Keratinocyte (primary cell): ENCODE data around the gene IFT25. TPM values are rescaled to one million over a fixed set of nuclear protein-coding genes. Genes with fewer than 3 reads are reported as not detected.

ENCODE experiments used
- DNase-seq: peaks from one replicate; pipeline ENCODE4 v3.0.0-alpha.2; 2011; ENCODE audit warnings: low read depth, missing footprints, low spot score
- FAIRE-seq: peaks from 2 replicates; lab custom pipeline; 2011; peaks lifted over from hg19 to GRCh38; lab: Jason Lieb, UNC
- H2AFZ ChIP-seq: 2 replicates; pipeline ENCODE4 v1.6.0; 2012; ENCODE audit warnings: low read length, control low read depth, inconsistent platforms; ENCODE audit not compliant: control insufficient read depth
- H3K27ac ChIP-seq: 2 replicates; pipeline ENCODE4 v1.5.1; 2011; ENCODE audit warnings: low read length; ENCODE audit not compliant: control insufficient read depth, insufficient read depth
- H3K27me3 ChIP-seq: 3 replicates; pipeline ENCODE4 v1.6.0; 2011; ENCODE audit warnings: low read length; ENCODE audit not compliant: control insufficient read depth, insufficient read depth; ENCODE audit errors: extremely low read depth
- H3K36me3 ChIP-seq, 2 experiments: 2 replicates in 1 of 2; 3 replicates in 1 of 2; pipeline ENCODE4 v1.5.1; 2011; ENCODE audit warnings: low read length in 2 of 2, mild to moderate bottlenecking in 1 of 2; ENCODE audit not compliant: control insufficient read depth in 2 of 2, insufficient read depth in 2 of 2; ENCODE audit errors: extremely low read depth in 1 of 2
- H3K4me1 ChIP-seq: 3 replicates; pipeline ENCODE4 v1.5.1; 2011; ENCODE audit warnings: low read length; ENCODE audit not compliant: control insufficient read depth, insufficient read depth; ENCODE audit errors: extremely low read depth
- H3K4me2 ChIP-seq: 3 replicates; pipeline ENCODE4 v1.6.0; 2011; ENCODE audit warnings: low read depth, low read length; ENCODE audit not compliant: control insufficient read depth, insufficient read depth; ENCODE audit errors: extremely low read depth
- H3K4me3 ChIP-seq, 3 experiments: fragments of 200-600 bp in 1 of 3; sonication (generic) in 1 of 3; 2 replicates in 2 of 3; 3 replicates in 1 of 3; pipeline ENCODE4 v1.5.1; 2011 to 2016; ENCODE audit warnings: low read length in 3 of 3, mild to moderate bottlenecking in 3 of 3, control low read depth in 2 of 3, inconsistent platforms in 1 of 3, low read depth in 1 of 3, mixed read lengths in 1 of 3, mixed run types in 1 of 3, moderate library complexity in 1 of 3; ENCODE audit not compliant: control insufficient read depth in 2 of 3, insufficient read depth in 2 of 3; ENCODE audit errors: extremely low read depth in 1 of 3
- H3K79me2 ChIP-seq: 2 replicates; pipeline ENCODE4 v1.6.0; 2012; ENCODE audit warnings: low read length; ENCODE audit not compliant: control insufficient read depth, insufficient read depth
- H3K9ac ChIP-seq: 3 replicates; pipeline ENCODE4 v1.6.0; 2011; ENCODE audit warnings: low read length; ENCODE audit not compliant: control insufficient read depth, insufficient read depth; ENCODE audit errors: extremely low read depth
- H3K9me1 ChIP-seq: 3 replicates; pipeline ENCODE4 v1.6.0; 2011; ENCODE audit warnings: low read length; ENCODE audit not compliant: control insufficient read depth, insufficient read depth; ENCODE audit errors: extremely low read depth
- H3K9me3 ChIP-seq: 2 replicates; pipeline ENCODE4 v1.5.1; 2012; ENCODE audit warnings: low read depth, low read length; ENCODE audit not compliant: control insufficient read depth
- H4K20me1 ChIP-seq: 3 replicates; pipeline ENCODE4 v1.6.0; 2011; ENCODE audit warnings: low read length; ENCODE audit not compliant: control insufficient read depth, insufficient read depth; ENCODE audit errors: extremely low read depth
- EZH2 ChIP-seq: IDR thresholded peaks from one replicate; pipeline ENCODE4 v1.6.1; 2012; ENCODE audit warnings: inconsistent platforms, mild to moderate bottlenecking, low read length, moderate library complexity
- dilution Hi-C: fragments of 300-500 bp; cut with MboI; formaldehyde crosslinking; loops from one replicate; pipeline ENCODE4 v1.7.0; 2020; ENCODE audit warnings: low sequenced_read_pairs; ENCODE audit not compliant: extremely low pct_ligation_motif_present
- polyA plus RNA-seq, 5 experiments: library from polyadenylated mRNA; depleted of rRNA in 3 of 5; stranded (reverse) in 3 of 5; stranded (forward) in 1 of 5; unstranded in 1 of 5; fragments of >200 nt; gene quantifications; 1 replicate in 1 of 5; 2 replicates in 3 of 5; 3 replicates in 1 of 5; pipeline versions ENCODE4 v1.2.1 to v1.2.3, GENCODE V29; 2011 to 2012; ENCODE audit warnings: missing spikeins in 2 of 5, low read depth in 1 of 5, low replicate concordance in 1 of 5
- TF ChIP-seq, protein P1 (sequence below), 3 experiments: IDR thresholded peaks in 1 of 3; conservative IDR thresholded peaks in 1 of 3; optimal IDR thresholded peaks in 1 of 3; 2 replicates in 2 of 3; 3 replicates in 1 of 3; pipeline versions ENCODE3 to v1.5.1; 2011; ENCODE audit warnings: low read length in 3 of 3, mild to moderate bottlenecking in 3 of 3, moderate library complexity in 2 of 3, control low read depth in 1 of 3, inconsistent platforms in 1 of 3; ENCODE audit not compliant: insufficient read depth in 2 of 3; ENCODE audit errors: extremely low read depth in 1 of 3

The IFT25 gene
- polyA plus RNA-seq, 1 donor (not counting 4 experiments of a cell fraction or from before 2014, with no cell fraction given): 64.3 TPM

DNA sequence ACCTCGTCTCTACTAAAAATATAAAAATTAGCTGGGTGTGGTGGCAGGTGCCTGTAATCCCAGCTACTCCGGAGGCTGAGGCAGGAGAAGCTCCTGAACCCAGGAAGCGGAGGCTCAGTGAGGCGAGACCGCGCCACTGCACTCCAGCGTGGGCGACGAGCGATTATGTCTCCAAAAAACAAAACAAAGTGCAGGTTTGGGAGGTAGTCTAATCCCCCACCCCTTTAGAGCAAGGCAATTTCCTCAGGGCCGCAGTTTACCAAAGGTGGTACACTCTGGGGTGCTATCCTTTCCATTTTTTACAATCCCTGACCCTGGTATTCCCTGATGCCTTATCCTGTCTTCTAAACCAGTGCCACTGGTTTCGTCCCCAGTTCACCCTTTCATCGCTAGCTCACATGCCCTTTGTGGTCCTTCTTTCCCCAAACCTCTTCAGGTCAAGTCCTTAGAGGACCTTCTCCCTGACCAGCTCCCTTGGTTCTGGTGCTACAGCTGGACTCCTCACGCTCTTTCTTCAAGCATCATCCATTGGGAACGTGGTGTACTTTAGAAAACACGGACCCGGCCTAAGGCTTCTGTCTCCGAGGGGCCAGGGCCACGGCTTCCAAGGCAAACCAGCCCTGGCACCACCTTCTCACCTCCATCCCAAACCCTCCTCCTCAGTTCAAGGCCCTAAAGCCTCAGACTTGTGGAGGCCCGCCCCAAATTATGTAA, 873 bp downstream of the IFT25 start:
- no peaks in the 10 kb centered on the region for H3K9me1 ChIP-seq
- H3K4me1 ChIP-seq: peaks cover 29% of the 10 kb centered on the region
- no peaks in the 10 kb centered on the region for H3K9me3 ChIP-seq
- H3K4me2 ChIP-seq: peak overlapping the region; percentile 98
- TF ChIP-seq, protein P1, sequence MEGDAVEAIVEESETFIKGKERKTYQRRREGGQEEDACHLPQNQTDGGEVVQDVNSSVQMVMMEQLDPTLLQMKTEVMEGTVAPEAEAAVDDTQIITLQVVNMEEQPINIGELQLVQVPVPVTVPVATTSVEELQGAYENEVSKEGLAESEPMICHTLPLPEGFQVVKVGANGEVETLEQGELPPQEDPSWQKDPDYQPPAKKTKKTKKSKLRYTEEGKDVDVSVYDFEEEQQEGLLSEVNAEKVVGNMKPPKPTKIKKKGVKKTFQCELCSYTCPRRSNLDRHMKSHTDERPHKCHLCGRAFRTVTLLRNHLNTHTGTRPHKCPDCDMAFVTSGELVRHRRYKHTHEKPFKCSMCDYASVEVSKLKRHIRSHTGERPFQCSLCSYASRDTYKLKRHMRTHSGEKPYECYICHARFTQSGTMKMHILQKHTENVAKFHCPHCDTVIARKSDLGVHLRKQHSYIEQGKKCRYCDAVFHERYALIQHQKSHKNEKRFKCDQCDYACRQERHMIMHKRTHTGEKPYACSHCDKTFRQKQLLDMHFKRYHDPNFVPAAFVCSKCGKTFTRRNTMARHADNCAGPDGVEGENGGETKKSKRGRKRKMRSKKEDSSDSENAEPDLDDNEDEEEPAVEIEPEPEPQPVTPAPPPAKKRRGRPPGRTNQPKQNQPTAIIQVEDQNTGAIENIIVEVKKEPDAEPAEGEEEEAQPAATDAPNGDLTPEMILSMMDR (optimal IDR thresholded peaks at IDR 0.05 in 1 of 3, IDR thresholded peaks at IDR 0.05 in 1 of 3, conservative IDR thresholded peaks at IDR 0.05 in 1 of 3; ENCODE audit: extremely low read depth in 1 of 3, insufficient read depth in 2 of 3, low read length in 3 of 3): no peak
- TF ChIP-seq EZH2: no peak
- no peak for FAIRE-seq
- no peaks in the 10 kb centered on the region for H3K27me3 ChIP-seq
- H4K20me1 ChIP-seq: no peaks in the 10 kb centered on the region
- peak overlapping the region; percentile 73 for H3K27ac ChIP-seq
- H3K4me3 ChIP-seq: peak overlapping the region; percentile 79 to 90 (median 84)
- peaks cover 3 to 9% of the 10 kb centered on the region in 2 experiments for H3K36me3 ChIP-seq
- peak overlapping the region; percentile 85 for H3K9ac ChIP-seq
- H3K79me2 ChIP-seq: peaks cover 46% of the 10 kb centered on the region
- no peak for DNase-seq
- dilution Hi-C loops: no loop called here
- peak overlapping the region; percentile 93 for H2AFZ ChIP-seq

DNA sequence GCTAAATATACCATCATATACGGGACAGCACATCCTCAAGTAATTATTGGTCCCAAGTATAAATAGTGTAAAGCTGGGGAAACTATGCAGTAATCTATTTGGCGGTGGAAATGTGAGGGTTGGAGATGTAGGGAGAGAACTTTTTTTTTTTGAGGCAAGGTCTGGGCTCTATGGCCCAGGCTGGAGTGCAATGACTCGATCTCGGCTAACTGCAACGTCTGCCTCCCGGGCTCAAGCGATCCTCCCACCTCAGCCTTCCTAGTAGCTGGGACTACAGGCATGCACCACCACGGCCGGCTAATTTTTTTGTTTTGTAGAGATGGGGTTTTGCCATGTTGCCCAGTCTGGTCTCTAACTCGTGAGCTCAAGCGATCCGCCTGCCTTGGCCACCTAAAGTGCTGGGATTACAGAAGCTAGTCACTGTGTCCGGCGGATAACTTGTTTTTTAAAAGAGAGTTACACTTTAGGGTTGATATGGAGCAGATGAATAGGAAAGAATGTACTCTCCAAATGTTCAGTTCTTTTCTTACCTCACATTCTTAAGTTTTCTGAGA, 1.9 kb downstream of the IFT25 start:
- no peak overlapping the region for H3K4me2 ChIP-seq
- no peak overlapping the region for H3K9ac ChIP-seq
- dilution Hi-C loops: no loop called here
- no peaks in the 10 kb centered on the region for H3K9me1 ChIP-seq
- FAIRE-seq (no peak), DNase-seq (no peak)
- no peak overlapping the region for H3K27ac ChIP-seq
- peaks cover 0 to 4% of the 10 kb centered on the region in 2 experiments for H3K36me3 ChIP-seq
- H3K4me3 ChIP-seq: no peak overlapping the region
- H3K27me3 ChIP-seq: no peaks in the 10 kb centered on the region
- no peaks in the 10 kb centered on the region for H4K20me1 ChIP-seq
- peaks cover 25% of the 10 kb centered on the region for H3K4me1 ChIP-seq
- no peak overlapping the region for H2AFZ ChIP-seq
- H3K9me3 ChIP-seq: no peaks in the 10 kb centered on the region
- H3K79me2 ChIP-seq: peaks cover 36% of the 10 kb centered on the region
- TF ChIP-seq, protein P1 (optimal IDR thresholded peaks at IDR 0.05 in 1 of 3, IDR thresholded peaks at IDR 0.05 in 1 of 3, conservative IDR thresholded peaks at IDR 0.05 in 1 of 3; ENCODE audit: extremely low read depth in 1 of 3, insufficient read depth in 2 of 3, low read length in 3 of 3): no peak
- TF ChIP-seq EZH2: no peak
